ENCODE measurements around the gene NLGN3.

The NLGN3 gene

GRCh38 chrX:71118032-71118984 lies 26.3 kb upstream of the NLGN3 start, which contains the start of gene MED12:
Gene MED12 (plus strand): TSS chrX:71118596. CDS start chrX:71118755, 159 bp downstream.
- Histone ChIP-seq H2BK12ac (ENCODE audit: low read length in 2 of 2) (no peak within 1 kb of the TSS), H3K18ac (ENCODE audit: low read depth in 1 of 2, low read length in 2 of 2) (peak within 1 kb of the TSS; percentile 62 to 78), H3K4me1 (ENCODE audit: control insufficient read depth, insufficient read depth, low read depth, low read length) (peaks cover 7% of the 10 kb centered on the region), H4K91ac (ENCODE audit: low read length) (peak within 1 kb of the TSS; percentile 39), H3K14ac (ENCODE audit: low read length in 2 of 2) (no peak within 1 kb of the TSS), H2BK15ac (ENCODE audit: low read depth, poor library complexity, severe bottlenecking) (peak within 1 kb of the TSS; percentile 48), H3K27me3 (ENCODE audit: control insufficient read depth in 1 of 2, insufficient read depth in 1 of 2, low read length in 2 of 2) (peaks cover 0 to 8% of the 10 kb centered on the region in 2 experiments), H3K4me2 (ENCODE audit: low read length, poor library complexity, severe bottlenecking) (peak within 1 kb of the TSS; percentile 66), H2AFZ (ENCODE audit: low read depth, low read length) (peak within 1 kb of the TSS; percentile 51), H3K4me3 (ENCODE audit: insufficient read depth in 1 of 2, low read depth in 1 of 2, low read length in 2 of 2) (peak within 1 kb of the TSS; percentile 68 to 82), H4K8ac (ENCODE audit: low read length) (peak within 1 kb of the TSS; percentile 24), H2AK5ac (ENCODE audit: low read length, severe bottlenecking) (no peak within 1 kb of the TSS), H3K36me3 (ENCODE audit: control insufficient read depth in 1 of 2, insufficient read depth in 2 of 2, low read depth in 1 of 2, low read length in 2 of 2) (peaks cover 24 to 32% of the 10 kb centered on the region in 2 experiments), H2BK120ac (ENCODE audit: low read depth, low read length) (peak within 1 kb of the TSS; percentile 58), H3K4ac (ENCODE audit: low read depth in 1 of 2, low read length in 2 of 2) (peak within 1 kb of the TSS in 1 of 2 experiments; percentile 7), H3K27ac (ENCODE audit: low read length, poor library complexity, severe bottlenecking) (peak within 1 kb of the TSS; percentile 63), H3K23ac (ENCODE audit: low read length in 2 of 2) (no peak within 1 kb of the TSS), H2BK5ac (ENCODE audit: low read depth, low read length, poor library complexity, severe bottlenecking) (no peak within 1 kb of the TSS), H3K9me3 (ENCODE audit: control insufficient read depth, low read length) (no peaks in the 10 kb centered on the region), H3K79me1 (replicated peaks; ENCODE audit: low read length, poor library complexity, severe bottlenecking) (peaks cover 13% of the 10 kb centered on the region), H3K9ac (ENCODE audit: low read length) (peak within 1 kb of the TSS; percentile 86)
- WGBS = 3% methylated on average over 29 of the region's 56 CpGs
- DNase-seq = peak; percentile 83

GRCh38 chrX:71118985-71119535 lies 25.6 kb upstream of the NLGN3 start:
- Histone ChIP-seq H3K23ac (ENCODE audit: low read length in 2 of 2) (no peak overlapping the region), H2AFZ (ENCODE audit: low read depth, low read length) (no peak overlapping the region), H3K4me2 (ENCODE audit: low read length, poor library complexity, severe bottlenecking) (peak overlapping the region; percentile 66), H3K27ac (ENCODE audit: low read length, poor library complexity, severe bottlenecking) (no peak overlapping the region), H3K18ac (ENCODE audit: low read depth in 1 of 2, low read length in 2 of 2) (peak overlapping the region in 1 of 2 experiments; percentile 21), H3K9ac (ENCODE audit: low read length) (peak overlapping the region; percentile 86), H4K8ac (ENCODE audit: low read length) (no peak overlapping the region), H3K27me3 (ENCODE audit: control insufficient read depth in 1 of 2, insufficient read depth in 1 of 2, low read length in 2 of 2) (peaks cover 0 to 4% of the 10 kb centered on the region in 2 experiments), H2BK5ac (ENCODE audit: low read depth, low read length, poor library complexity, severe bottlenecking) (no peak overlapping the region), H3K4ac (ENCODE audit: low read depth in 1 of 2, low read length in 2 of 2) (peak overlapping the region in 1 of 2 experiments; percentile 7), H3K36me3 (ENCODE audit: control insufficient read depth in 1 of 2, insufficient read depth in 2 of 2, low read depth in 1 of 2, low read length in 2 of 2) (peaks cover 26 to 40% of the 10 kb centered on the region in 2 experiments), H2BK12ac (ENCODE audit: low read length in 2 of 2) (no peak overlapping the region), H3K4me1 (ENCODE audit: control insufficient read depth, insufficient read depth, low read depth, low read length) (peaks cover 7% of the 10 kb centered on the region), H3K14ac (ENCODE audit: low read length in 2 of 2) (no peak overlapping the region), H3K4me3 (ENCODE audit: insufficient read depth in 1 of 2, low read depth in 1 of 2, low read length in 2 of 2) (peak overlapping the region; percentile 68 to 82), H3K79me1 (replicated peaks; ENCODE audit: low read length, poor library complexity, severe bottlenecking) (peaks cover 14% of the 10 kb centered on the region), H2AK5ac (ENCODE audit: low read length, severe bottlenecking) (no peak overlapping the region), H4K91ac (ENCODE audit: low read length) (no peak overlapping the region), H3K9me3 (ENCODE audit: control insufficient read depth, low read length) (no peaks in the 10 kb centered on the region), H2BK120ac (ENCODE audit: low read depth, low read length) (no peak overlapping the region), H2BK15ac (ENCODE audit: low read depth, poor library complexity, severe bottlenecking) (no peak overlapping the region)
- WGBS = 6% methylated on average over 7 of the region's 17 CpGs
- no peak for DNase-seq

- Histone ChIP-seq H3K4me3 (ENCODE audit: insufficient read depth in 1 of 2, low read depth in 1 of 2, low read length in 2 of 2) (no peak overlapping the region), H4K8ac (ENCODE audit: low read length) (no peak overlapping the region), H3K36me3 (ENCODE audit: control insufficient read depth in 1 of 2, insufficient read depth in 2 of 2, low read depth in 1 of 2, low read length in 2 of 2) (peaks cover 76 to 94% of the 10 kb centered on the region in 2 experiments), H2AFZ (ENCODE audit: low read depth, low read length) (no peak overlapping the region), H3K14ac (ENCODE audit: low read length in 2 of 2) (no peak overlapping the region), H2BK120ac (ENCODE audit: low read depth, low read length) (no peak overlapping the region), H3K27me3 (ENCODE audit: control insufficient read depth in 1 of 2, insufficient read depth in 1 of 2, low read length in 2 of 2) (peaks cover 0 to 18% of the 10 kb centered on the region in 2 experiments), H2BK12ac (ENCODE audit: low read length in 2 of 2) (no peak overlapping the region), H3K18ac (ENCODE audit: low read depth in 1 of 2, low read length in 2 of 2) (no peak overlapping the region), H4K91ac (ENCODE audit: low read length) (no peak overlapping the region), H3K9ac (ENCODE audit: low read length) (peak overlapping the region; percentile 55), H3K27ac (ENCODE audit: low read length, poor library complexity, severe bottlenecking) (peak overlapping the region; percentile 45), H3K79me1 (replicated peaks; ENCODE audit: low read length, poor library complexity, severe bottlenecking) (peaks cover 8% of the 10 kb centered on the region), H3K4me2 (ENCODE audit: low read length, poor library complexity, severe bottlenecking) (no peak overlapping the region), H2BK5ac (ENCODE audit: low read depth, low read length, poor library complexity, severe bottlenecking) (no peak overlapping the region), H2BK15ac (ENCODE audit: low read depth, poor library complexity, severe bottlenecking) (no peak overlapping the region), H3K4me1 (ENCODE audit: control insufficient read depth, insufficient read depth, low read depth, low read length) (peaks cover 2% of the 10 kb centered on the region), H3K23ac (ENCODE audit: low read length in 2 of 2) (no peak overlapping the region), H2AK5ac (ENCODE audit: low read length, severe bottlenecking) (no peak overlapping the region), H3K4ac (ENCODE audit: low read depth in 1 of 2, low read length in 2 of 2) (no peak overlapping the region), H3K9me3 (ENCODE audit: control insufficient read depth, low read length) (peaks cover 3% of the 10 kb centered on the region)
- WGBS = 66% methylated on average over 12 of the region's 12 CpGs
- peak; percentile 54 for DNase-seq
Observed at GRCh38 chrX:71128166-71128833, 16.3 kb upstream of the NLGN3 start.
